SK-N-MC (cell line): Measurements from ENCODE around the gene LRG1.

Experiments used
- EZH2 ChIP-seq: fragments of 200-600 bp; sonication (generic); IDR thresholded peaks from one replicate; pipeline ENCODE4 v1.6.1; 2017; ENCODE audit warnings: antibody characterized with exemption
- POLR2AphosphoS5 ChIP-seq: IDR thresholded peaks from 2 replicates; pipeline ENCODE4 v1.6.1; 2012; ENCODE audit warnings: mild to moderate bottlenecking, low read depth, low read length, borderline replicate concordance

DNA sequence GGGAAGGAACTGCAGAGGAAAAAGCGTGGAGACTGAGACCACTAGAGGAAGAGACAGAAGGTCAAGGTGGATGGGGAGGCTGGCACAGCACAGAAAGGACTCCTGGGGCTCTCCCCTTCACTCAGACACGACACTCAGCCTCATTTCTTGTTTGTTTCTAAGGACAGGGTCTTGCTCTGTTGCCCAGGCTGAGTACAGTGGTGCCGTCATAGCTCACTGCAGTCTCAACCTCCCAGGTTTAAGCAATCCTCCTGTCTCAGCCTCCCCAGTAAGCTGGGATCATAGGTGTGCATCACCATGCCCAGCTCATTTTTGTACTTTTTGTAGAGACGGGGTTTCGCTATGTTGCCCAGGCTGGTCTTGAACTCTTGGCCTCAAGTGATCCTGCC lies 31.1 kb upstream of the LRG1 start:
- TF ChIP-seq EZH2 = no peak
- no peak for TF ChIP-seq POLR2AphosphoS5
